Activated CD8-positive, alpha-beta T cell treated with anti-CD3 and anti-CD28 coated beads, Interleukin-2, amount 10 ng/mL, durations not matched to agents 7 days and 5 days (primary cell): ENCODE measurements around the gene CACNA2D4. TPM values are rescaled to one million over a fixed set of nuclear protein-coding genes. Genes with fewer than 3 reads are reported as not detected.

ENCODE experiments used
- ATAC-seq: fragments of 150-1000 bp; cut with Tn5 transposase; one replicate; pipeline ENCODE4 v1.10.0; 2021; ENCODE audit warnings: moderate library complexity
- CTCF ChIA-PET: fragments of 350-600 bp; sonication (Branson Sonifier 250); formaldehyde crosslinking; loops from one replicate; lab custom pipeline; 2021; ENCODE audit warnings: antibody characterized with exemption; lab: Charles Lee
- POLR2A ChIA-PET: fragments of 350-600 bp; sonication (Branson Sonifier 250); formaldehyde crosslinking; loops from one replicate; lab custom pipeline; 2021; ENCODE audit warnings: antibody characterized with exemption; lab: Charles Lee
- DNase-seq: peaks from one replicate; pipeline ENCODE4 v3.0.0-alpha.2; 2020
- H3K27ac Mint-ChIP-seq: one replicate; pipeline ENCODE4 v1.8.0; 2021; ENCODE audit warnings: mild to moderate bottlenecking, mixed read lengths
- H3K27me3 Mint-ChIP-seq: one replicate; pipeline ENCODE4 v1.8.0; 2021; ENCODE audit warnings: low read depth, mixed read lengths
- H3K36me3 Mint-ChIP-seq: one replicate; pipeline ENCODE4 v1.8.0; 2021; ENCODE audit warnings: low read depth, mixed read lengths
- H3K4me1 Mint-ChIP-seq: one replicate; pipeline ENCODE4 v1.8.0; 2021; ENCODE audit warnings: low read depth, mixed read lengths
- H3K4me3 Mint-ChIP-seq: one replicate; pipeline ENCODE4 v1.8.0; 2021; ENCODE audit warnings: mild to moderate bottlenecking, mixed read lengths
- H3K9me3 Mint-ChIP-seq: one replicate; pipeline ENCODE4 v1.8.0; 2022; ENCODE audit warnings: mixed read lengths; ENCODE audit not compliant: insufficient read depth
- total RNA-seq, 2 experiments: library from RNA; stranded (reverse); gene quantifications; one replicate each; pipeline ENCODE4 v1.2.3, GENCODE V29; 2021

The CACNA2D4 gene
- total RNA-seq, 2 experiments from 2014 or later = 6.8 to 7.0 TPM

GRCh38 chr12:1837541-1838204 lies 80.8 kb downstream of the CACNA2D4 start:
- no peak overlapping the region for H3K27ac Mint-ChIP-seq
- H3K36me3 Mint-ChIP-seq = no peaks in the 10 kb centered on the region
- no peaks in the 10 kb centered on the region for H3K9me3 Mint-ChIP-seq
- peaks cover 5% of the 10 kb centered on the region for H3K4me1 Mint-ChIP-seq
- DNase-seq = no peak
- peaks cover 2% of the 10 kb centered on the region for H3K27me3 Mint-ChIP-seq
- CTCF ChIA-PET = interaction anchor here (1.0 kb wide), 1 partner anchor 102 kb away, joined by 3 read pairs; no protein-coding TSS in a partner anchor
- H3K4me3 Mint-ChIP-seq = no peak overlapping the region
- POLR2A ChIA-PET = no interaction called here
- no peak for ATAC-seq

DNA sequence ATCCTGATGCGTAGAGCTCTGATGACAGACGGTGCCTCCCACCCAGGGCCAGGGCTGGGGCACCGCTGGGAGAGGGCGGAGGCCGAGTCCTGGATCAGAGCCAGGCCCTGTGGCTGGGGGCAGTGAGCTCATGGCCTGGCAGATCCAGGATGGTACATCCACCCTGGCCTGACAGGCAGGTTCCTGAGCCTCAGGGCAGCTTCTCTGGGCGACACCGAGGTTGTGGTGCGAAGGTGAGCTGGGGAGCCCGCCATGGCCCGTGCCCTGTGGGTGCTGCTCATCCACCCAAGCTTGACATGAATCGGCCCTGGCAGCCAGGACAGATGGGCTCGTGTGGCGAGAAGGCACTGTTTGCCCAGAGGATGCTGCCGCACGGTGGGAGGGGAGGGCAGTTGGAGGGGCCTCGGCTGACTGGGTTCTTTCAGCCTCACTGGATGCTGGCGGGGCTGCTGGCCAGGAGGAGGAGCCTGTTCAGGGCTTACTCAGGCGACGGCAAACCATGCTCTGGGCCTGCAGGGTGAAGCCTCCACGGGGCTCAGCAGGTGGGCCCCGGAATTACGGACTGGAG lies 81.5 kb downstream of the CACNA2D4 start:
- H3K27ac Mint-ChIP-seq = no peak overlapping the region
- no peaks in the 10 kb centered on the region for H3K36me3 Mint-ChIP-seq
- peaks cover 2% of the 10 kb centered on the region for H3K4me1 Mint-ChIP-seq
- POLR2A ChIA-PET = no interaction called here
- ATAC-seq = no peak
- CTCF ChIA-PET = no interaction called here
- H3K9me3 Mint-ChIP-seq = no peaks in the 10 kb centered on the region
- no peak overlapping the region for H3K4me3 Mint-ChIP-seq
- no peak for DNase-seq
- peaks cover 4% of the 10 kb centered on the region for H3K27me3 Mint-ChIP-seq

GRCh38 chr12:1836241-1836803 lies 82.1 kb downstream of the CACNA2D4 start:
- DNase-seq = no peak
- Mint-ChIP-seq H3K27me3 (peaks cover 8% of the 10 kb centered on the region), H3K4me3 (no peak overlapping the region), H3K36me3 (no peaks in the 10 kb centered on the region), H3K9me3 (no peaks in the 10 kb centered on the region), H3K4me1 (no peaks in the 10 kb centered on the region), H3K27ac (no peak overlapping the region)
- no peak for ATAC-seq
- POLR2A ChIA-PET = no interaction called here
- CTCF ChIA-PET = no interaction called here

GRCh38 chr12:1835211-1836131 lies 83.0 kb downstream of the CACNA2D4 start:
- ATAC-seq (no peak), DNase-seq (no peak)
- Mint-ChIP-seq H3K4me1 (no peaks in the 10 kb centered on the region), H3K9me3 (no peaks in the 10 kb centered on the region), H3K36me3 (no peaks in the 10 kb centered on the region), H3K27ac (no peak overlapping the region), H3K27me3 (peaks cover 14% of the 10 kb centered on the region), H3K4me3 (no peak overlapping the region)
- ChIA-PET POLR2A (no interaction called here), CTCF (no interaction called here)

GRCh38 chr12:1834186-1834925 lies 84.1 kb downstream of the CACNA2D4 start:
- ATAC-seq (no peak), DNase-seq (no peak)
- Mint-ChIP-seq H3K27me3 (peaks cover 15% of the 10 kb centered on the region), H3K4me1 (no peaks in the 10 kb centered on the region), H3K36me3 (no peaks in the 10 kb centered on the region), H3K4me3 (no peak overlapping the region), H3K9me3 (no peaks in the 10 kb centered on the region), H3K27ac (no peak overlapping the region)
- ChIA-PET CTCF (interaction anchor here (0.8 kb wide), 1 partner anchor 106 kb away, joined by 3 read pairs; no protein-coding TSS in a partner anchor), POLR2A (no interaction called here)

GRCh38 chr12:1833596-1834028 lies 84.8 kb downstream of the CACNA2D4 start:
- H3K4me3 Mint-ChIP-seq = no peak overlapping the region
- ATAC-seq (no peak), DNase-seq (no peak)
- no peaks in the 10 kb centered on the region for H3K9me3 Mint-ChIP-seq
- ChIA-PET POLR2A (no interaction called here), CTCF (interaction anchor here (0.8 kb wide), 1 partner anchor 107 kb away, joined by 3 read pairs; no protein-coding TSS in a partner anchor)
- H3K36me3 Mint-ChIP-seq = no peaks in the 10 kb centered on the region
- H3K27ac Mint-ChIP-seq = no peak overlapping the region
- peaks cover 15% of the 10 kb centered on the region for H3K27me3 Mint-ChIP-seq
- H3K4me1 Mint-ChIP-seq = no peaks in the 10 kb centered on the region

- ATAC-seq (no peak), DNase-seq (no peak)
- Mint-ChIP-seq H3K27ac (no peak overlapping the region), H3K4me1 (no peaks in the 10 kb centered on the region), H3K27me3 (peaks cover 15% of the 10 kb centered on the region), H3K4me3 (no peak overlapping the region), H3K9me3 (no peaks in the 10 kb centered on the region), H3K36me3 (no peaks in the 10 kb centered on the region)
- POLR2A ChIA-PET = no interaction called here
- CTCF ChIA-PET = interaction anchor here (0.8 kb wide), 1 partner anchor 107 kb away, joined by 3 read pairs; no protein-coding TSS in a partner anchor
Observed at GRCh38 chr12:1832801-1833595, 85.5 kb downstream of the CACNA2D4 start.

GRCh38 chr12:1830981-1831963 lies 87.2 kb downstream of the CACNA2D4 start:
- Mint-ChIP-seq H3K4me3 (no peak overlapping the region), H3K9me3 (no peaks in the 10 kb centered on the region), H3K36me3 (no peaks in the 10 kb centered on the region), H3K27ac (no peak overlapping the region), H3K27me3 (peaks cover 15% of the 10 kb centered on the region), H3K4me1 (no peaks in the 10 kb centered on the region)
- POLR2A ChIA-PET = no interaction called here
- ATAC-seq (no peak), DNase-seq (peak; percentile 49)
- CTCF ChIA-PET = interaction anchor here (0.6 kb wide), 1 partner anchor 203 kb away, joined by 3 read pairs; no protein-coding TSS in a partner anchor

DNA sequence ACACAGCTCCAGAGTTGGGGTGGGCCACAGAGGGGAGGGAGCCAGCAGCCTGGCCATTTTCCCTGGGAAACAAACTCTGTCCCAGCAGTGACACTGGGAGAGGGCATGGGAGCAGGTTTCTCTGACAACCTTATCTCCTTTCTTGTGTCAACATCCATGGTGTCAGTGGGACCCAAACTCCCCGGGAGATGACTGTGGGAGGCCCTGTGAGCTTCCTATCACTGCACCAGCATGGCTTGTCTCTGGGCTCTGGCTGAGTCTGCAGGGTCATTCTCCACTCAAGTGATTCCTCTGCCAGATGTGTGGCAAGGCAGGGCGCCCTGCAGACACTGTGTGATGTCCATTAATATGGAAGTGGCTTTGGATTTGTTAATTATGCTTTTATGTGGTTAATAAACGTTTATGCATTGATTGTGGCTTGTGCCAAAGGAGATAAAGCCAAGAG lies 88.0 kb downstream of the CACNA2D4 start:
- CTCF ChIA-PET = no interaction called here
- H3K27me3 Mint-ChIP-seq = peaks cover 15% of the 10 kb centered on the region

More for the DNA sequence above, 88.0 kb downstream of the CACNA2D4 start:
- H3K9me3 Mint-ChIP-seq = no peaks in the 10 kb centered on the region
- DNase-seq = no peak
- no peak overlapping the region for H3K4me3 Mint-ChIP-seq
- POLR2A ChIA-PET = no interaction called here
- ATAC-seq = no peak
- no peaks in the 10 kb centered on the region for H3K36me3 Mint-ChIP-seq
- no peak overlapping the region for H3K27ac Mint-ChIP-seq
- no peaks in the 10 kb centered on the region for H3K4me1 Mint-ChIP-seq
